Tibial nerve (tissue), 3 donors: ENCODE data around the gene UCP1.

Experiments
- CTCF ChIP-seq, 5 experiments: fragments of 200-600 bp in 3 of 5; fragments of 450-650 bp in 2 of 5; sonication (generic) in 3 of 5; IDR thresholded peaks; one replicate each; pipeline ENCODE4 v1.5.1; 2016 to 2019; ENCODE audit warnings: antibody characterized with exemption in 5 of 5, mild to moderate bottlenecking in 3 of 5, moderate library complexity in 2 of 5
- POLR2A ChIP-seq, 2 donors: fragments of 450-650 bp; IDR thresholded peaks; one replicate each; pipeline ENCODE4 v1.6.1; 2017; ENCODE audit warnings: antibody characterized with exemption in 2 of 2, mild to moderate bottlenecking in 2 of 2, moderate library complexity in 2 of 2

DNA sequence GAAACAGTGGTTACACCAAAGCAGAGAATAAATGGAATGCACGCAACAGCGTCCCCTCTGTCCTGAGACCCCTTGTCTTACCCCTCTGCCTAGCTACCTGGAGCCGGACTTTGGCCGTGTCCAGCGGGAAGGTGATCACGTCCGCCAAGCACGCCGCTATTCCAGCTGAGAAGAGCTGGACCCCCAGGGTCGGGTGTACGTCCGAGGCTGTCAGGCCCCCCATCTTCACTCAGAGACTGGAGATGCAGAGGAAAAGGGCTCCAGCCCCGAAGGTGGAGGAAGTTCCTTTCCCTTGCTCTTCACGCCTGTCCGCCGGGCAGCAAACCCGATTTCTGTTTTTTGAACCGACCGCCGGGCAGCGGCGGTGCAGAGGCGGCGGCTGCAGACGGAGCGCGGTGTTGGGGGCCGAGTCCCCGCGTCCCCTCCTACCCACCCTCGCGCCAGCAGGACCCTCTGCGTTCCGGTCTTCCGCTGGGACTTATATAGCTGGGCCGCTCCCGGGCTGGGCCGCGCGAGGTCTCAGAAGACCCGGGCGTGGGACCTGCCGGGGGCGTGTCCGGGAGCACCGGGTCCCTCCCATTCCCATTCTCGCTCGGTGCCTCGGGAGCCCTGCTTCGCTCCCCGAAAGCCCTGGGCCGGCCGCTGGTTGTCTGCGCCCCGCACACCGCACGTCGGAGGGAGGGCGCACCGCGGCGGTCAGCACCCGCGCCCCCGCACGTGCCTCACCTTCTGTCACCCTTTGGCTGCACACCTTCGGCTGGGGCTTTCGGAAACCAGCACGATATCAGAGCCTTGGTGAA is at the start of gene UCP1:
- TF ChIP-seq CTCF (IDR thresholded peaks at IDR 0.05): no peak
- no peak for TF ChIP-seq POLR2A (IDR thresholded peaks at IDR 0.05)
